Tracheal epithelial cell (primary cell): ENCODE results near the gene SFXN5. TPM values are rescaled to one million over a fixed set of nuclear protein-coding genes. Genes with fewer than 3 reads are reported as not detected.

Experiments
- total RNA-seq: library from RNA; depleted of rRNA; stranded (reverse); fragments of >200 nt; gene quantifications from 2 replicates; pipeline ENCODE4 v1.2.1, GENCODE V29; 2014

Gene SFXN5
- total RNA-seq = 7.5 and 8.7 TPM in 2 replicates

DNA sequence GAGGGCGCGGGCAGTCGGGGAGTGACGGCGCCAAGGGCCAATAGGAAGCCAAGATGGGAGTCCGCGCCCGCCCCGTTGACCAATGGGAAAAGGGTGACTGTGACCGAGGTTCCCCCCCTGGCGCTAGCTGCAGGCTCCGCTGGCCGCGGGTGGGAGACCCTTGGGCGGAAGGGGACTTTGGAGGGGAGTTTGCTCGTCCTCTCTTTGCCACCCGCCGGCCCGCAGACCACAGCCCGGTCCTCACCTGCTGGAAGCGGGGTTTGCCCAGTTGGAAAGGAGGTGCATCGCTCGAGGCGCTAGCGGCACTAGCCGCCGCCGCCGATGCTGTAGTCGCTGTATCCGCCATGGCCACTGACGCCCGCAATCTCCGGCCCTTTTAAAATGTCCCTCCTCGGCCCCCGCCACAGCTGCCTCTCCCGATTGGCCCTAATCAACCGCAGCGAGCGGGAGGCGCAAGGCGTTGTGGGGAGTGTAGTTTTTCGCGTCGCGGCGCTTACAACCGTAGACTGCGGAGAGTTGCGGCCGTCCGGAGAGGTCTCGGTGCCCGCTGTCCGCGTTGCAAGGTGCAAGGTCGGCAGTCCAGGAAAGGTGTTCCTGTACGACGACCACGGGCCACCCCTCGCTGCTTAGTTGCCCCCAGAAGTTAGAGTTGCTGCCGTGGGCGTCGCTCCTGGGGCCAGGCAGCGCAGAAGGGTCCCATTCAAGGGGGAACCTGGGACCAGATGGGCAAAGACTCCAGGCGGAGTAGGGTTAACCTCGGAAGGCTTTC is at the start of gene SFXN5:
SFXN5 (minus strand) TSS at position 353 of the 769 bp plus-strand sequence; CDS start at position 346, 7 bp downstream.

DNA sequence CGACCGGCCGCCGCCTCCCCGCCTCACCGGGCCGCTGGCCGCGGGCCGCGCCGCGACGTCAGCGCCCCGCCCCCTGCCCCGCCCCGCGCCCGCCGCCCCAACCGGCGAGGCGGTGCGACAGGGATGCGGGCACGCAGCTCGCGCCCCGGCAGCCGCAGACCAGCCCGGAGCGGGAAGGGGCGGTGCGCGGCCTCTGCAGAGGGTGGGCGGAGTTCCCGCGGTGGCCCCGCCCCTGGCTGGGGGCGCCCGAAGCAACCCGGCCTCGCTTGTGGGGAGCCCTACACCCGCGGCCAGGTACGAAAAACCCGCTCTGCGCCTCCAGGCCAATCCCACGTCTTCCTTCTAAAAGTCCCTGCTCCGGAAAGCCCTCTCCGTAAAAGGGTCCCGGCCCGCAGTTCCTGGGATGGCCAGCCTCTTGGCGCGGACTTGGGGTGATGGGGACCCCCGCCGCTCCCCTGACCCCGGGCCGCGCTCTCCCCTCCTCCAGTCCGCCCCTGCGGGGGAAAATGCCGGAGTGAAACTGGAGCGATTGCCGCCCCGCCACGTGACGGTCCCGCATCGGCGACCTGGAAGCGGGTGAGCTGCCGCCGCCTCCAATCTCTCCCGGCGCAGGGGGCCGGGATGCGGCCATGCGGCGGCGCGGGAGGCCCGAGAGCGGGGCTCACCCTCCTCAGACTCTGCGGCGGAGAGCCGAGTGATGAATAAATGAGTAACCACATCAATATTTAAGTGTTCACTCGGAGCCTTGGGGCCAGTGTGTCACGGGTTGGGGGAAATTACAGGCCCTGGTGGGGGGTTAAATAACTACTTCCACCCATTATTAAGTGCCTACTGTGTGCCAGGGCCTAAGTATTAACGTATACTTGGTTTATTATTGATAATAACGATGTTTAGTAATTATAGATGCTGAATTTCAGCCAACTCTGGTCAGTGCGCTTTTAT is 41.7 kb upstream of the SFXN5 start, which contains the start of gene RAB11FIP5:
RAB11FIP5 (minus strand) TSS at position 36 of the 942 bp plus-strand sequence. CDS start 171 bp downstream, outside the sequence.

DNA sequence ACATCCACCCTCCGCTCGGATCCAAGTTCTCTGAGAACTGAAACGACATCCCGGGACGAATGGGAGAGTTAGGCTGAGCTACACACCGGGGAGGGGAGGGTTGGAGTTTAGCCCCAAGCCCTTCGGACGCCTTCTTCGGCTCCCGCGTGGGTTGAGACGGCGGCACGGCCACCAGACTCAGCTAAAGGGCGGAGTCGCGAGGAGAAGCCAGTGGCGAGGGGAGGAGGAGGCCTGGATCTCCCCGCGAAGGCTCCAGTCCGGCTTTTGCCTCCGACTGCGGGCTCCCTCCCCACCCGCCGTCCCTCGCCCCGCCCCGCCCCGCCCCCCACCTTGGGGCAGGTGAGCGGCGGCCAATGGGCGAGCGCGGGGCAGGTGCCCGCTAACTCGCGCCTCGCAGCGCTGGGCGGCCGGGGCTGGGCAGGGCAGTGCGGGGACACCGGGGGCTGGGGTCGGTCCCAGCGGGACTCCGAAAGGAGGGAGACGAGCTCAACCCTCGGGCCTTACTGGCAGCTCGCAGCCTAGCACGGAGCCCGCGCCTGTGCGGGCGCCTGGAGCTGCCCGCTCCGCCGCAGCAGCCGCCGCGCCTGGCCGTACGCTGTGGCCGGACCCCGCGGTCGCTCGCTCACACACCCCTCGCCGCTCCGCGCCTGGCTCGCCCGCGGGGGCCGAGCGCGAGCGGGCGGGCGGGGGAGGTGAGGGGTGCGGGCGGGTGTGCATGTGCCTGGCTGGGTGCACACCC is 154.2 kb downstream of the SFXN5 start, which contains the start of gene EMX1:
EMX1 (plus strand) TSS at position 382 of the 739 bp plus-strand sequence; CDS start at position 716, 334 bp downstream.

Other genes starting within 250 kb of the SFXN5 start
- 22.9 and 45.8 TPM in 2 replicates for gene EXOC6B, start 245.7 kb downstream of the SFXN5 start, total RNA-seq
- 23.4 and 38.8 TPM in 2 replicates for gene SPR, start 184.3 kb downstream of the SFXN5 start, total RNA-seq
- gene EMX1, start 154.2 kb downstream of the SFXN5 start, total RNA-seq = under 0.01 TPM in 1 of 2 replicates, not detected in the other
- gene RAB11FIP5, start 41.2 kb upstream of the SFXN5 start, total RNA-seq = 35.8 and 45.3 TPM in 2 replicates
- gene NOTO, start 130.9 kb upstream of the SFXN5 start, total RNA-seq = not detected in 2 replicates
- 21.9 and 27.5 TPM in 2 replicates for gene SMYD5, start 142.5 kb upstream of the SFXN5 start, total RNA-seq
- 4.9 and 8.0 TPM in 2 replicates for gene PRADC1, start 161.5 kb upstream of the SFXN5 start, total RNA-seq
- 351 and 397 TPM in 2 replicates for gene CCT7, start 162.6 kb upstream of the SFXN5 start, total RNA-seq
- gene FBXO41, start 212.8 kb upstream of the SFXN5 start, total RNA-seq = 2.8 and 3.9 TPM in 2 replicates
- gene EGR4, start 221.8 kb upstream of the SFXN5 start, total RNA-seq = not detected in 2 replicates